ENCODE measurements around the gene MIGA1.
"Not testable (repeated sequence)": the region's sequence is repeated elsewhere in the genome, so short reads cannot be mapped to it uniquely, and the experiment has no call there.

Gene MIGA1

GRCh38 chr1:77905603-77906002, 126.2 kb downstream of the MIGA1 start:
- no peak for TF ChIP-seq CTCF (IDR thresholded peaks at IDR 0.05; ENCODE audit: insufficient read depth, low read depth, low read length, missing control alignments)
- DNase-seq (ENCODE audit: low read depth): no peak
- no peak overlapping the region for H3K4me3 ChIP-seq (ENCODE audit: low read depth, low read length)

- DNase-seq (ENCODE audit: low read depth): no peak
- no peak for TF ChIP-seq CTCF (IDR thresholded peaks at IDR 0.05; ENCODE audit: insufficient read depth, low read depth, low read length, missing control alignments)
- no peak overlapping the region for H3K4me3 ChIP-seq (ENCODE audit: low read depth, low read length)
Observed at GRCh38 chr1:77906019-77906545, 126.6 kb downstream of the MIGA1 start.

- no peak overlapping the region for H3K4me3 ChIP-seq (ENCODE audit: low read depth, low read length)
- no peak for TF ChIP-seq CTCF (IDR thresholded peaks at IDR 0.05; ENCODE audit: insufficient read depth, low read depth, low read length, missing control alignments)
- no peak for DNase-seq (ENCODE audit: low read depth)
Observed at GRCh38 chr1:77906624-77907023, 127.2 kb downstream of the MIGA1 start.

DNA sequence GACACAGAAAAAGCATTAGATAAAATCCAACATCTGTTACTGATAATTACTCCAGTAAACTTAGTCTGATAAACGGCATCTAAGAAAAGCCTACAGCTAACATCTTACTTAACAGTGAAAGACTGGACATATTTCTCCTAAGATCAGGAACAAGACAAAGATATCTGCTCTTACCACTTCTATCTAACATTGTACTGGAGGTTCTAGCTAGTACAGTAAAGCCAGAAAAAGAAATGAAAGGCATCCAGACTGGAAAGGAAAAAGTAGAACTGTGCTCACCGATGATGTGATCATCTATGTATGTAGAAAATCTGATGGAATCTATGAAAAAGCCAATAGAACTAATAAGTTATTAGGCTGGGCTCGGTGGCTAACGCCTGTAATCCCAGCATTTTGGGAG, 130.7 kb downstream of the MIGA1 start:
- no peak overlapping the region for H3K4me3 ChIP-seq (ENCODE audit: low read depth, low read length)
- no peak for DNase-seq (ENCODE audit: low read depth)
- no peak for TF ChIP-seq CTCF (IDR thresholded peaks at IDR 0.05; ENCODE audit: insufficient read depth, low read depth, low read length, missing control alignments)

DNA sequence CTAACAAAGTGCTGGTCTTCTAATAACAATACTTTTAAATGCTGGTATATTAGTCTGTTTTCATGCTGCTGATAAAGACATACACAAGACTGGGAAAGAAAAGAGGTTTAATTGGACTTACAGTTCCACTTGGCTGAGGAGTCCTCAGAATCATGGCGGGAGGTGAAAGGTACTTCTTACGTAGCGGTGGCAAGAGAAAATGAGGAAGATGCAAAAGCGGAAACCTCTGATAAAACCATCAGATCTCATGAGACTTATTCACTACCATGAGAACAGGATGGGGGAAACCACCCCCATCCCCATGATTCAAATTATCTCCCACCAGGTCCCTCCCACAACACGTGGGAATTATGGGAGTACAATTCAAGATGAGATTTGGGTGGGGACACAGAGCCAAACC, 139.5 kb downstream of the MIGA1 start:
- not testable (repeated sequence) for DNase-seq (ENCODE audit: low read depth); H3K4me3 ChIP-seq (ENCODE audit: low read depth, low read length)

DNA sequence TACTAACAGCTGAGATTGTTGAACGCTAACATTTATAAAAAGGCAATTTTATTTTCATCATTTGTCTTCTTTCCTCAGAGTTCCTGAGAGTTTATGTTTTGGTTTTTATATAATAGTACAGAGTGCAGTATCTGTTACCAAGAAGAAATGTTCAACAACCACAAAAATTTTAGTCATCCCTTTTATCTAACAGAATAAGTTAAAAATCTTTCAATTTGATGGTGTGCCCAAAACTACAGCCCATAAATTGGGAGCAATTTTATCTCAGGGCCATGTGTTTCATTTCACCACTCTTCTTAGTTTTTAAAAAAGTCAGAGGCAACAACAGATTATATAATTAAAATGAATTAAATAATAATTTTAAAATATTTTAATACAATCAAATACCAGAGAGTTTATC, 146.1 kb downstream of the MIGA1 start:
- H3K4me3 ChIP-seq (ENCODE audit: low read depth, low read length): no peak overlapping the region
- no peak for TF ChIP-seq CTCF (IDR thresholded peaks at IDR 0.05; ENCODE audit: insufficient read depth, low read depth, low read length, missing control alignments)
- DNase-seq (ENCODE audit: low read depth): no peak

- H3K4me3 ChIP-seq (ENCODE audit: low read depth, low read length): no peak overlapping the region
- no peak for TF ChIP-seq CTCF (IDR thresholded peaks at IDR 0.05; ENCODE audit: insufficient read depth, low read depth, low read length, missing control alignments)
Observed at GRCh38 chr1:77925956-77926355, 146.5 kb downstream of the MIGA1 start.

More at GRCh38 chr1:77925956-77926355, 146.5 kb downstream of the MIGA1 start:
- no peak for DNase-seq (ENCODE audit: low read depth)
